Mesodermal cell (in vitro differentiated cells): ENCODE results near the gene INPP5A.
"Not testable (repeated sequence)": the region's sequence is repeated elsewhere in the genome, so short reads cannot be mapped to it uniquely, and the experiment has no call there.

Experiments
- H3K27ac ChIP-seq: 2 replicates; pipeline ENCODE4 v1.7.0; 2013; ENCODE audit warnings: mild to moderate bottlenecking, low read depth, low read length, moderate library complexity; ENCODE audit not compliant: severe bottlenecking
- H3K36me3 ChIP-seq: 2 replicates; pipeline ENCODE4 v1.7.1; 2013; ENCODE audit warnings: mild to moderate bottlenecking, low read length, moderate library complexity; ENCODE audit not compliant: control insufficient read depth, insufficient read depth
- H3K4me1 ChIP-seq: one replicate; pipeline ENCODE4 v1.7.1; 2013; ENCODE audit warnings: mild to moderate bottlenecking, low read length; ENCODE audit not compliant: insufficient read depth, control insufficient read depth, poor library complexity, severe bottlenecking
- H3K4me3 ChIP-seq: 2 replicates; pipeline ENCODE4 v1.7.0; 2013; ENCODE audit warnings: low read length, control low read depth, mild to moderate bottlenecking; ENCODE audit not compliant: insufficient read depth, poor library complexity, severe bottlenecking; ENCODE audit errors: extremely low read depth
- H3K9me3 ChIP-seq: 2 replicates; pipeline ENCODE4 v1.7.1; 2013; ENCODE audit warnings: mild to moderate bottlenecking, low read length, moderate library complexity; ENCODE audit not compliant: control insufficient read depth
- WGBS, 2 experiments: methylation state at CpG; one replicate each; pipeline ENCODE4 v1.1.5; 2013; ENCODE audit warnings: missing lambda C conversion rate in 2 of 2; ENCODE audit not compliant: insufficient coverage in 2 of 2; 5-methylcytosine and 5-hydroxymethylcytosine counted together

Gene INPP5A

DNA sequence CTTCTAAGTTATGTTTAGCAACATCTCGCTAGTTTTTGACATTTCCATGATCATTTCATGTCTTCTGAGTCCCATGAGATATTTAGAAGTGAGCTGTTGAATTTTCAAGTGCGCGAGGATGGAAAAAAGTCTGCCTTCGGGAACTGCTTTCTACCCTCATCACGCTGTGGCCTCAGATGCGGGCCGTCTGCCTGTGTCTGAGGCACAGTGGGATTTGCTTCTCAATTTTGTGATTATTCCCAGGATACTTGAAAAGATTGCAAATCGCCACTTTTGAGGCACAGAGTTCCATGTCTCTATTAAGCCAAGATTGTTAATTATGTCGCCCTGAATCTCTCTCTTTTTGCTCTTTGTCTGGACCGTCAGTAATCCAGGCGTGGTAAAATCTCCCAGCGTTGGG, 279.1 kb downstream of the INPP5A start:
- H3K4me1 ChIP-seq = no peaks in the 10 kb centered on the region
- no peaks in the 10 kb centered on the region for H3K36me3 ChIP-seq
- no peak overlapping the region for H3K4me3 ChIP-seq
- H3K27ac ChIP-seq = no peak overlapping the region
- WGBS, 2 experiments = 88% methylated on average over 8 to 9 of the region's 12 CpGs
- H3K9me3 ChIP-seq = peaks cover 4% of the 10 kb centered on the region

- no peak overlapping the region for H3K27ac ChIP-seq
- no peak overlapping the region for H3K4me3 ChIP-seq
- no peaks in the 10 kb centered on the region for H3K36me3 ChIP-seq
- WGBS, 2 experiments = 85 to 90% methylated on average over 19 to 26 of the region's 29 CpGs
- H3K9me3 ChIP-seq = peaks cover 4% of the 10 kb centered on the region
- H3K4me1 ChIP-seq = no peaks in the 10 kb centered on the region
Observed at GRCh38 chr10:132817701-132818211, 280.2 kb downstream of the INPP5A start.

DNA sequence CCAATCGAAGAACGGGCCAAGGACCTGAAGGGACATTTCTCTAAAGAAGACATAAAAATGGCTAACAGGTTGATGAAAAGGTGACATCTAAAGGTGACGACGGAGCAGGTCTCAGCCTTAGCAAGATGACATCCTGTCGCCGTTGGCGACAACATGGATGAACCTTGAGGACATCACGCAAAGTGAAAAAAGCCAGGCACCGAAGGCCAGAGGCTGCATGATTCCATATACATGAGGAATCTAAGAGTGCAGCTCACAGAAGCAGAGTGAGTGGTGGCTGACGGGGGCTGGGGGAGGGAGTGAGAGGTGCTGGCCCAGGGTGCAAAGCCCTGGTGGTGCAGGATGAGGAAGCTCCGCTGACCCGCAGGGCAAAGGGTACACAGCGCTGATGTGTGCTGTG, 282.5 kb downstream of the INPP5A start:
- WGBS, 2 experiments = 84 to 89% methylated on average over 11 to 13 of the region's 13 CpGs
- Histone ChIP-seq H3K36me3 (no peaks in the 10 kb centered on the region), H3K4me1 (no peaks in the 10 kb centered on the region), H3K9me3 (peaks cover 6% of the 10 kb centered on the region), H3K27ac (no peak overlapping the region), H3K4me3 (no peak overlapping the region)

- WGBS, 2 experiments = 84 to 89% methylated on average over 25 to 33 of the region's 34 CpGs
- not testable (repeated sequence) for H3K4me3 ChIP-seq
Observed at GRCh38 chr10:132825783-132826523, 288.4 kb downstream of the INPP5A start.

DNA sequence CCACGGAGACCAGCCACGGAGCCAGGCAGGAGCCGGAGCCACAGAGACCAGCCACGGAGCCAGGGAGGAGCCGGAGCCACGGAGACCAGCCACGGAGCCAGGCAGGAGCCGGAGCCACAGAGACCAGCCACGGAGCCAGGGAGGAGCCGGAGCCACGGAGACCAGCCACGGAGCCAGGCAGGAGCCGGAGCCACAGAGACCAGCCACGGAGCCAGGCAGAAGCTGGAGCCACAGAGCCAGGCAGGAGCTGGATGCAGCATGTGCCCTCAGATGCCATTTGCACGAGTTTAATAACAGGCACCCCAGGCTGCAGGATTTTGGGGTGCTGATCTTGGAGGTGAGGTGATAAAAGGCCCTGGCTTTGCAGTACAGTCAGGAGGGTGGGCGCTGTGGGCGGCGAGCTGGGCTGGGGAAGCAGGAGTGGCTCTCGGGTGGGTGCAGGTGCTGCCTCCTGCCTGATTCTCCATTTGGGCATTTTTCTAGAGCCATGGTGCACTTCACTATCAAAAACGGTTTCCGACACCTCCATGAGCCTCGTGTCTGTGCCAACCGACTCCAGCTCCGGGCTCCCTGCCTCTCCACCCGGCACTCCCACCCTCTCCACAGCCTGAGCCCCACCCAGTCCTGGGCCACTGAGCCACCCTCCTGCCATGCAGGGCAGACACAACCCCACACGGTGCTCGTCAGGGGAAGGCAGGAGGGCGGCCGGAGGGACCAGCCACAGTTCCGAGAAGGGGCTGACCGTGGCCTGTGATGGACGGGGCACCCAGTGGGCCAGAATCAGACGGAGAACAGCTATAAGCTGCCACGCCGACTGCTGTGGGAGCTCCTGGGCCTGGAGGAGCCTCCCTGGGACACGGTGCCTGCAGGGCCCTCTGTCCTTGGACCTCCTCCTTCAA, 289.2 kb downstream of the INPP5A start:
- no peak overlapping the region for H3K27ac ChIP-seq
- WGBS, 2 experiments = 93 to 96% methylated on average over 25 to 26 of the region's 36 CpGs
- H3K9me3 ChIP-seq = peaks cover 19% of the 10 kb centered on the region
- H3K4me3 ChIP-seq = no peak overlapping the region
- no peaks in the 10 kb centered on the region for H3K4me1 ChIP-seq
- no peaks in the 10 kb centered on the region for H3K36me3 ChIP-seq

More at GRCh38 chr10:132825783-132826523, 288.4 kb downstream of the INPP5A start:
- not testable (repeated sequence) for H3K27ac ChIP-seq, H3K36me3 ChIP-seq, H3K4me1 ChIP-seq
- peaks cover 19% of the 10 kb centered on the region for H3K9me3 ChIP-seq

GRCh38 chr10:132827423-132827789, 289.8 kb downstream of the INPP5A start:
- no peaks in the 10 kb centered on the region for H3K4me1 ChIP-seq
- H3K36me3 ChIP-seq = no peaks in the 10 kb centered on the region
- H3K27ac ChIP-seq = no peak overlapping the region
- H3K4me3 ChIP-seq = no peak overlapping the region
- 90 to 95% methylated on average over 9 to 13 of the region's 13 CpGs for WGBS, 2 experiments
- H3K9me3 ChIP-seq = peaks cover 19% of the 10 kb centered on the region

DNA sequence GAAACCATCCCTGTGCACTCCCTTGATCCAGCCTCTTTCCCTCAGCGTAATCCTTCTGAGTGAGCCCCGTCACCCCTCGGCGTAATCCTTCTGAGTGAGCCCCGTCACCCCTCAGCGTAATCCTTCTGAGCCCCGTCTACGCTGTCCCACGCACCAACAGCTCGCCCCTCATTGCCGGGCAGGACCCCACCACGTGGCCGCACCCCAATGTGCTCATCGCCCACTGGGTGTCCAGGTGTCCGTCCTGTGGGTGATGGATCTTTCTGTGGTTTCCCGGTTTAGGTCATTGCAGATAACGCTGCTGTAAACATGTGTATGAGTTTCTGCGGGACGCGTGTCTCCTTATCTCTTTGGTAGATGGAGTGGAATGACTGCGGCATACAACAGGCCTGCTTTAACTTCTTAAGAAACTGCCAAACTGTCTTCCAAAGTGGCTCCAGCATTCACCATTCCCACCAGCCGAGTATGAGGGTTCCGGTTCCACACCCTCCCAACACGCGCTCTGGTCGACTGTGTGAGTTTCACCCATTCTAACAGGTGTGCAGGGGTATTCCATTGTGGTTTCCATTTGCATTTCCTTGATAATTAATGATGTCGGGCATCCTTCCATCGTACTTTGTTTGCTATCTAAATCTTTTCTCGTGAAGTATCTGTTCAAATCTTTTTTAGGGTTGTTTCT, 290.4 kb downstream of the INPP5A start:
- Histone ChIP-seq H3K4me1 (no peaks in the 10 kb centered on the region), H3K4me3 (no peak overlapping the region)
- WGBS, 2 experiments = 92 to 95% methylated on average over 24 to 26 of the region's 29 CpGs

DNA sequence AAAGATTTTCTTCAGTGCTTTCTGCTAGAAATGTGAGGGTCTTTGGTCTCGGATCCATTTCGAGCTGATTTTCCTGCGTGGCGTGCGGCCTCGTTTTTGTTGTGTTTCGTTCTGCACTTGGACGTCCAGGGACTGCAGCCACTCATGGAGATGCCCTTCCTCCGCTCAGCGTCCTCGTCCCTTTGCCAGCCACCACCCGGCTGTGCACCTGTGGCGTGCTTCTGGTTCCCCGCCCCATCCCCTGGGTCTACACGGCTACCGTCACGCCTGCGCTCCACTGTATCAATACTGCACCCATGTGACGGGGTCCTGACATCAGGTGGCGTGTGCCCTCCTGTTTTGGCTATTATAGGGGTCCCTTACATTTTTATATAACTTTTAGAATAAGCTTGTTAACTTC, 291.1 kb downstream of the INPP5A start:
- 88% methylated on average over 14 of the region's 20 CpGs for WGBS, 2 experiments
- H3K36me3 ChIP-seq = no peaks in the 10 kb centered on the region
- peaks cover 19% of the 10 kb centered on the region for H3K9me3 ChIP-seq
- no peaks in the 10 kb centered on the region for H3K4me1 ChIP-seq
- H3K4me3 ChIP-seq = no peak overlapping the region
- H3K27ac ChIP-seq = no peak overlapping the region

More for the DNA sequence above, 290.4 kb downstream of the INPP5A start:
- Histone ChIP-seq H3K36me3 (no peaks in the 10 kb centered on the region), H3K27ac (no peak overlapping the region), H3K9me3 (peaks cover 19% of the 10 kb centered on the region)

DNA sequence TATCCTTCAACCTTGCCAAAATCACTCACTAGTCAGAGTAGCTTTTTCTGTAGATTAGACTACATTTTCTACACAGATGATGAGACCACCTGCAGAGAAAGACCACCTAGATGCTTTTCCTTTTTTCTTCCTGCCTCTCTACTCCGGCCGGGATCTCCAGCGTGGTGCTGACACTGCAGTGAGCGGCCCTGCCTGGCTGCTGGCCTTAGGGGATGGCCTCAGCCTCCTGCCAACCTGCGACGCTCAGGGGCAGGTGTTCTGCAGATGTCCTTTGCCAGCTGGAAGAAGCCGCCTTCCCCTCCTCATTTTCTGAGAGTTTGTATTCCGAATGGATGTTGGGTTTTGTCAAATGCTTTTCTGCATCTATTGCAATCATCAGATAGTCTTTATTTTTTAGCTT, 291.8 kb downstream of the INPP5A start:
- Histone ChIP-seq H3K36me3 (no peaks in the 10 kb centered on the region), H3K9me3 (peaks cover 19% of the 10 kb centered on the region), H3K4me3 (no peak overlapping the region), H3K4me1 (no peaks in the 10 kb centered on the region), H3K27ac (no peak overlapping the region)
- WGBS, 2 experiments = 80 to 81% methylated on average over 3 to 6 of the region's 8 CpGs

GRCh38 chr10:132832186-132832969, 294.8 kb downstream of the INPP5A start:
- Histone ChIP-seq H3K36me3 (no peaks in the 10 kb centered on the region), H3K4me1 (no peaks in the 10 kb centered on the region), H3K27ac (no peak overlapping the region), H3K9me3 (no peaks in the 10 kb centered on the region), H3K4me3 (no peak overlapping the region)
- 85% methylated on average over 27 to 29 of the region's 30 CpGs for WGBS, 2 experiments
